HepG2 (cell line): ENCODE data around the gene ABI3. TPM values are rescaled to one million over a fixed set of nuclear protein-coding genes. Genes with fewer than 3 reads are reported as not detected.

ENCODE experiments used
- ARID2 ChIP-seq: sonication (generic); formaldehyde crosslinking; IDR thresholded peaks from 2 replicates; pipeline ENCODE4 v1.8.1; 2022; ENCODE audit warnings: mild to moderate bottlenecking, missing genetic modification reagents, borderline replicate concordance
- CAMTA2 ChIP-seq: sonication (generic); formaldehyde crosslinking; IDR thresholded peaks from 2 replicates; pipeline ENCODE4 v1.4.0; 2020; ENCODE audit warnings: mild to moderate bottlenecking, missing genetic modification reagents, borderline replicate concordance
- CHD4 ChIP-seq: fragments of 200-600 bp; sonication (generic); IDR thresholded peaks from 2 replicates; pipeline ENCODE4 v1.7.0; 2017; ENCODE audit warnings: mild to moderate bottlenecking, low read length, borderline replicate concordance
- GATA4 ChIP-seq: sonication (generic); IDR thresholded peaks from 2 replicates; pipeline ENCODE4 v1.6.1; 2016; ENCODE audit warnings: antibody characterized with exemption, low read depth, borderline replicate concordance
- MAFG ChIP-seq: sonication (generic); formaldehyde crosslinking; IDR thresholded peaks from 2 replicates; pipeline ENCODE4 v1.5.1; 2020; ENCODE audit warnings: mild to moderate bottlenecking, missing genetic modification reagents
- MIXL1 ChIP-seq: IDR thresholded peaks from 2 replicates; pipeline ENCODE4 v1.6.1; 2016
- MTA3 ChIP-seq: sonication (generic); formaldehyde crosslinking; IDR thresholded peaks from 2 replicates; pipeline ENCODE4 v1.4.0; 2020; ENCODE audit warnings: missing genetic modification reagents
- MTF2 ChIP-seq: sonication (generic); formaldehyde crosslinking; IDR thresholded peaks from 2 replicates; pipeline ENCODE4 v1.5.0; 2020; ENCODE audit warnings: missing genetic modification reagents, borderline replicate concordance
- NCOA5 ChIP-seq: sonication (generic); formaldehyde crosslinking; IDR thresholded peaks from 2 replicates; pipeline ENCODE4 v1.4.0; 2020; ENCODE audit warnings: missing genetic modification reagents
- TEAD3 ChIP-seq: optimal IDR thresholded peaks from 2 replicates; pipeline ENCODE3; 2016; ENCODE audit warnings: borderline replicate concordance
- ZBTB10 ChIP-seq: sonication (generic); formaldehyde crosslinking; IDR thresholded peaks from 2 replicates; pipeline ENCODE4 v1.4.0; 2020; ENCODE audit warnings: missing genetic modification reagents, borderline replicate concordance
- ZNF136 ChIP-seq: sonication (generic); formaldehyde crosslinking; IDR thresholded peaks from 2 replicates; pipeline ENCODE4 v1.8.1; 2022; ENCODE audit warnings: low read depth, mild to moderate bottlenecking, moderate library complexity, missing genetic modification reagents
- ZNF205 ChIP-seq: IDR thresholded peaks from 2 replicates; pipeline ENCODE4 v1.6.1; 2018; ENCODE audit warnings: missing biosample characterization, missing genetic modification reagents
- ZNF225 ChIP-seq: sonication (generic); formaldehyde crosslinking; IDR thresholded peaks from 2 replicates; pipeline ENCODE4 v1.4.0; 2020; ENCODE audit warnings: mild to moderate bottlenecking, missing genetic modification reagents
- ZNF251 ChIP-seq: sonication (generic); formaldehyde crosslinking; IDR thresholded peaks from 2 replicates; pipeline ENCODE4 v1.9.0; 2021; ENCODE audit warnings: mild to moderate bottlenecking, missing genetic modification reagents
- ZNF260 ChIP-seq: sonication (generic); formaldehyde crosslinking; IDR thresholded peaks from 2 replicates; pipeline ENCODE4 v1.4.0; 2020; ENCODE audit warnings: missing genetic modification reagents, low read depth, mild to moderate bottlenecking, borderline replicate concordance
- ZNF766 ChIP-seq: sonication (generic); formaldehyde crosslinking; IDR thresholded peaks from 2 replicates; pipeline ENCODE4 v1.5.0; 2020; ENCODE audit warnings: missing genetic modification reagents, borderline replicate concordance
- ZSCAN9 ChIP-seq: IDR thresholded peaks from 2 replicates; pipeline ENCODE4 v1.6.1; 2016; ENCODE audit warnings: borderline replicate concordance
- ZUFSP ChIP-seq: sonication (generic); formaldehyde crosslinking; IDR thresholded peaks from 2 replicates; pipeline ENCODE4 v1.9.0; 2021; ENCODE audit warnings: missing genetic modification reagents, mild to moderate bottlenecking, borderline replicate concordance
- polyA plus RNA-seq, 8 experiments: library from polyadenylated mRNA; depleted of rRNA in 3 of 8; stranded (reverse) in 7 of 8; unstranded in 1 of 8; fragments of >200 nt; fragmentation: Illumina TruSeq in 4 of 8; extraction: Trizol in 4 of 8; gene quantifications; 2 replicates each; pipeline versions ENCODE4 v1.2.1 to v1.2.3, GENCODE V29; 2011 to 2016; ENCODE audit warnings: low read depth in 4 of 8, missing spikeins in 1 of 8, mixed read lengths in 1 of 8; ENCODE audit not compliant: insufficient read depth in 1 of 8
- total RNA-seq, 5 experiments: library from RNA; depleted of rRNA; stranded (reverse); fragments of >200 nt; fragmentation: Illumina TruSeq; extraction: Trizol; gene quantifications; 2 replicates each; pipeline ENCODE4 v1.2.3, GENCODE V29; 2016; ENCODE audit warnings: low read depth in 1 of 5
- TF ChIP-seq, protein P1 (sequence below): sonication (generic); formaldehyde crosslinking; IDR thresholded peaks from 2 replicates; pipeline ENCODE4 v1.4.0; 2020; ENCODE audit warnings: missing genetic modification reagents
- TF ChIP-seq, protein P2 (sequence below): IDR thresholded peaks from 2 replicates; pipeline ENCODE4 v1.6.1; 2016; ENCODE audit warnings: low read depth, control low read depth

The ABI3 gene
- total and polyA plus RNA-seq, 2 of the 13 experiments (the other 11 are each of a cell fraction or from before 2014, with no cell fraction given), result not detected

GRCh38 chr17:49191917-49192741 lies 18.4 kb upstream of the ABI3 start (continued):
- TF ChIP-seq ZBTB10 (CRISPR knock-in tag), result peak; percentile 85; the same call in 1 of the 2 replicates
- TF ChIP-seq MTA3 (CRISPR knock-in tag), result no peak
- TF ChIP-seq, protein P1, sequence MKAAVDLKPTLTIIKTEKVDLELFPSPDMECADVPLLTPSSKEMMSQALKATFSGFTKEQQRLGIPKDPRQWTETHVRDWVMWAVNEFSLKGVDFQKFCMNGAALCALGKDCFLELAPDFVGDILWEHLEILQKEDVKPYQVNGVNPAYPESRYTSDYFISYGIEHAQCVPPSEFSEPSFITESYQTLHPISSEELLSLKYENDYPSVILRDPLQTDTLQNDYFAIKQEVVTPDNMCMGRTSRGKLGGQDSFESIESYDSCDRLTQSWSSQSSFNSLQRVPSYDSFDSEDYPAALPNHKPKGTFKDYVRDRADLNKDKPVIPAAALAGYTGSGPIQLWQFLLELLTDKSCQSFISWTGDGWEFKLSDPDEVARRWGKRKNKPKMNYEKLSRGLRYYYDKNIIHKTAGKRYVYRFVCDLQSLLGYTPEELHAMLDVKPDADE, result peak; percentile 73
- no peak; the same call in 1 of the 2 replicates for TF ChIP-seq CAMTA2 (CRISPR knock-in tag)
- no peak for TF ChIP-seq ZUFSP (CRISPR knock-in tag)
- TF ChIP-seq, protein P2, sequence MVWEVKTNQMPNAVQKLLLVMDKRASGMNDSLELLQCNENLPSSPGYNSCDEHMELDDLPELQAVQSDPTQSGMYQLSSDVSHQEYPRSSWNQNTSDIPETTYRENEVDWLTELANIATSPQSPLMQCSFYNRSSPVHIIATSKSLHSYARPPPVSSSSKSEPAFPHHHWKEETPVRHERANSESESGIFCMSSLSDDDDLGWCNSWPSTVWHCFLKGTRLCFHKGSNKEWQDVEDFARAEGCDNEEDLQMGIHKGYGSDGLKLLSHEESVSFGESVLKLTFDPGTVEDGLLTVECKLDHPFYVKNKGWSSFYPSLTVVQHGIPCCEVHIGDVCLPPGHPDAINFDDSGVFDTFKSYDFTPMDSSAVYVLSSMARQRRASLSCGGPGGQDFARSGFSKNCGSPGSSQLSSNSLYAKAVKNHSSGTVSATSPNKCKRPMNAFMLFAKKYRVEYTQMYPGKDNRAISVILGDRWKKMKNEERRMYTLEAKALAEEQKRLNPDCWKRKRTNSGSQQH (CRISPR knock-in tag), result 0 out of 2 replicates have a peak, but pooled peaks have one; percentile 29
- TF ChIP-seq ZNF225 (CRISPR knock-in tag), result peak; percentile 88; the same call in 1 of the 2 replicates
- no peak; the same call in 1 of the 2 replicates for TF ChIP-seq ZNF205 (CRISPR knock-in tag)
- TF ChIP-seq CHD4, result 0 out of 2 replicates have a peak, but pooled peaks have one; percentile 7
- no peak for TF ChIP-seq NCOA5
- peak; percentile 81; the same call in 1 of the 2 replicates for TF ChIP-seq ZNF136 (CRISPR knock-in tag)
- no peak for TF ChIP-seq ZNF260 (CRISPR knock-in tag)
- peak; percentile 52; the same call in 1 of the 2 replicates for TF ChIP-seq ZSCAN9 (CRISPR knock-in tag)
- TF ChIP-seq TEAD3 (CRISPR knock-in tag), result no peak
- peak; percentile 88 for TF ChIP-seq MIXL1 (CRISPR knock-in tag)
- TF ChIP-seq ZNF251 (CRISPR knock-in tag), result no peak
- TF ChIP-seq ZNF766 (CRISPR knock-in tag), result peak; percentile 93
- TF ChIP-seq GATA4, result peak; percentile 10
- TF ChIP-seq ARID2 (CRISPR knock-in tag), result peak; percentile 91
- no peak for TF ChIP-seq MTF2 (CRISPR knock-in tag)
- TF ChIP-seq MAFG (CRISPR knock-in tag), result no peak
